GM18507 (cell line): ENCODE measurements around the gene HELLS.
"Not testable (repeated sequence)": the region's sequence is repeated elsewhere in the genome, so short reads cannot be mapped to it uniquely, and the experiment has no call there.

ENCODE experiments used
- DNase-seq: peaks from one replicate; pipeline ENCODE4 v3.0.0; 2011; ENCODE audit warnings: low read depth; ENCODE audit not compliant: insufficient read length; ENCODE audit errors: extremely low spot score
- FAIRE-seq: peaks from 2 replicates; lab custom pipeline; 2011; peaks lifted over from hg19 to GRCh38; lab: Jason Lieb, UNC

Gene HELLS

DNA sequence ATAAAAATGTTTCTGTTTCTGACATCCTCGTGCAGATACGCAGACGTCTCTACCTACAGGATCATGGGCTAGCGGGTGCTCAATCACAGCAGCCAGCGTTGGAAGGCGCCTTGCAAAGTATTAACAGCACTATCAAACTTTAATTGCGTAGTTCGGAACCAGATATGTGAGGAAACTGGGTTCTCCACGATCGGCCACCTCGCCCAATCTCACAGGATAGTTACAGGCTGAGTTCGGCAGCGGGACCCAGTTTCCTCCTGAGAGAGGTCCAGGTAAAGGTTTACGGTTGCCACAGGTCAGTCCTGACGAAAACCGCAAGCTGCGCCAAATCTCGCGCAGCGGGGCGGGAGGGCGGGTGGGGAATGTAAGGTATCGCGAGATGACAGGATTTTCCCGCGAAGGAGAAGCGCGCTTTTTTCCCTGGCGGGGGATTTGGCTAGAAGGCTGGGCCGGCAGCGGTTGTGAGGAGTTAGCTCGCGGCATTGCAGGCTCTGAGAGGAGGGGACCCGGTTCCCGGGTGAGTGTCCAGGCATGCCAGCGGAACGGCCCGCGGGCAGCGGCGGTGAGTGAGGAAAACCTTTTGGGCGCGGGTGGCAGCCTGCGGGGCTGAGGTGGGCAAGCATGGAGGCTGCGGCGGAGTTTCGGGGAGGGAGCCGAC, at the start of gene HELLS:
Gene HELLS, plus strand, starts transcription at position 398 of the 658 bp plus-strand sequence. Its CDS starts 134 bp downstream, at position 532.
- DNase-seq (peak; percentile 82), FAIRE-seq (peak; percentile 78)

DNA sequence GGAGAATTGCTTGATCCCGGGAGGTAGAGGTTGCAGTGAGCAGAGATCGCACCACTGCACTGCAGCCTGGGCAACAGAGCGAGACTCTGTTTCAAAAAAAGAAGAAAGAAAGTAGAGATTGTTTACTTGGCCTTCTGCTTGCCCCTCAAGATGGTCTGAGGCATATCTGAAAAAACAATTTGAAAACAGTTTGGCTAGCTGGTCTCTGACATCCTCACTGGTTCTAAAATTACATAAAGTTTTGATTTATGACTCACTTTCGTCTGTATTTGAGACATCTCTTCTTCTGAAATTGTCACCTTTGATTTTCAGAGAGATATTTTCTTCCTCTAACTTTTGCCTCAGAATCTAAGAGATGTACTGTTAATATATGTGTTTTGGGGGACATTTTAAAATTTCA, 49.6 kb upstream of the HELLS start:
- peak; percentile 70 for FAIRE-seq
- DNase-seq = no peak

GRCh38 chr10:94496646-94497045, 48.9 kb upstream of the HELLS start:
- FAIRE-seq (no peak), DNase-seq (no peak)

- DNase-seq (no peak), FAIRE-seq (no peak)
These were observed 45.5 kb upstream of the HELLS start for GRCh38 chr10:94500063-94500462.

DNA sequence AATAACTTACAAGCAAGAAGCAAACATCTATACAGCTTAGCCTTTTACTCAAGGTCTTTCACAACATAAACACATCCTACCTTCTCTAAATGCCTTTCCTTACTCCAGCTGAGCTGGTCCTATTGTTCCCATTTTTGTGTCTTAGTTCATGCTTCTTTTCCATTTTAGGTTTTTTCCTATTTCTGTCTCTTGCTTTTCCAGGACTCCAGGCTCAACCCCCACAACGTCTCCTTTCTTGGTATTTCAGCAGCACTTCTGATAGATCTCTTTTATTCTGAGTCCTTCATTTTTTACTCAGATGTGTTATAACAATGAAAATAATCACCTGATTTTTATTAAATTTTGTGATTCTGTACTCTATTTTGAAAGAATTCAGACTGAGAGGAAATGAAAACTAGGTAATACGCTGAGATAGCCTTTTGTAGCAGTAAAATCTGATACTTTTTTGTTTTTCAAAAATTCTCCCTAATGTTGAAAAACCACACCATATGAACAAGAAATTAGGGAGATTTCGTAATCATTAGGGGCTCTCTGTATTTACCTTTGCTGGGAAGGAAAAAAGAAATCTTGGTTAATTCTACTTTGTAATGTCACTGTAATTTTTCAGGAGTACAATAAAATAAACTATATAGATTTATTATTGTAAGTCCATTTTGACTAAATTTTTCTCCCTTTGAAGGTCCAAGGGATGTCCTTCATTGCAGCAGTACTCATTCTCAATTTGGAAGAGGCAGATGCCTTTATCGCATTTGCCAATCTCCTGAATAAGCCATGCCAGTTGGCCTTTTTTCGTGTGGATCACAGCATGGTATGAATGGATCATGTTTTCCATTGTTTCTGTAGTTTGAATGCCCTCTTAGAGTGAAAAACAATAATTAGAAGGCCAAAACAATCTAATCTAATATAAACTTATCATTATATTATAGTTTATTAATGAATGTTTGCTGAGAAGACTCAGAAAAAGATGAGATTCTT, 24.0 kb upstream of the HELLS start:
- no peak for FAIRE-seq
- no peak for DNase-seq

GRCh38 chr10:94524146-94524545, 21.4 kb upstream of the HELLS start:
- DNase-seq (no peak), FAIRE-seq (no peak)

DNA sequence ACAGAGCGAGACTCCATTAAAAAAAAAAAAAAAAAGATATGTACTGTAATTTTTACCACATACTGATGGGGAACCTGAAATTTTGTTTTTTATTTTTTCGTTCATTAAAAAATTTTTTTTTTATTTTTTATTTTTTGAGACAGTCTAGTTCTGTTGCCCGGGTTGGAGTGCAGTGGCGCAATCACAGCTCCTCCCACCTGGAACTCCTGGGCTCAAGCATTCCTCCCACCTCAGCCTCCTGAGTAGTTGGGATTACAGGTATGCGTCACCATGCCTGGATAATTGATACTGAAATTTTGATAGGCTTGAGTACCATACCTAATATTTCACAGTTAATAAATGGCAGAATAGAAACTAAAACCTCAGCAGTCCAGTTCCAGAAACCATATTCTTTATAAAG, 20.9 kb upstream of the HELLS start:
- no peak for FAIRE-seq
- DNase-seq = no peak

- DNase-seq, FAIRE-seq: not testable (repeated sequence)
These were observed 14.0 kb upstream of the HELLS start for GRCh38 chr10:94531550-94531949.

- DNase-seq (no peak), FAIRE-seq (no peak)
These were observed 12.6 kb upstream of the HELLS start for GRCh38 chr10:94533027-94533426.

- not testable (repeated sequence) for DNase-seq, FAIRE-seq
These were observed 3.3 kb upstream of the HELLS start for GRCh38 chr10:94542282-94542681.

DNA sequence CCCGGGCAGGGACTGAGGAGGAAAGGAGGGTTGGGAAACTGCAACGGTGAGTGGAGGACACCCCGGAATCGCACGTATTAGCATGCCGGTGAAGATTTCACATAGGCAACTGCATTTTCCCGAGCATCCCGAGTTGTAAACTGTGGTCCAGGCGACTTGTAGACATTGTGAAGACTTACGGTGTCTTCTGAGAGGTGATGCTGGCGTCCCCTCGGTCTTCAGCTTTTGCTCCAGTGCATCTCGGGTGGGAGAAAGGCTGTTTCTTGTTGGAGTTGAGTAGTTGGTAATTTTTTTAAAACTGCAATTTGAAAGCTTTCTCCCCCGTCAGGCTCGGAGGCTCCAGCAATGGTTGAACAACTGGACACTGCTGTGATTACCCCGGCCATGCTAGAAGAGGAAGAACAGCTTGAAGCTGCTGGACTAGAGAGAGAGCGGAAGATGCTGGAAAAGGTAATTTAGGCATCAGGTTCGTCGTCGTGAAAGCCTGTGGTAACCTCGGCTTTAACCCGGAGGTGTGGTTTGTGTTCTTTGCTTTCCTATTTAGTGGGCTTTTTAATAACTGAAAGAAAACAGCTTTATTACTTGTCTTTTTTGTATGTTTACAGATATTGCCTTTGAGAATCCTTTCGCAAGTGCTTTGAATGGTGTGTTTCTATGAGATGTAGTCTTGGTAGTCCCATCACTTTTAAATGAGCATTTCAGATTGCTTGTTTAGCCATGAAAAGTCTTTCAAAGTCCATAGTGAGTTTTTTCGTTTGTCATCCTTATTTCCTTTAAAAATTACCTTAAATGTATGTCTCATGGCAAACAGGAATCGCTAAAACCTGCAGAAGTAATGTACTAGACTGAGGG, 687 bp downstream of the HELLS start:
- no peak for DNase-seq

DNA sequence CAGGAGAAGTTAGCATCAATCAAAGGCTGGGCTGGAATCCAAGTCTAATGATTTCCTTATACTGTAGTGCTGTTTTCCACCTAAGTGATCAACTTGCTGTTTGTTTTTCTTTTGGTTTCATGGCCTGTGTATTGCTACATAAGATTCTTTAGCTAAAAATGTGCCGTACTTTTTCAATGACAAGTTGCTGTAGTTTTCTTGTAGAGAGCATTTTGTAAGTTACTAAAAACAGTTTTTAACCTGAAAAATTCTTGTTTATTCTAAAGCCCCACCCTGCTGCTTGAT, 1.3 kb downstream of the HELLS start:
- FAIRE-seq (no peak), DNase-seq (no peak)

More for the DNA sequence above, 687 bp downstream of the HELLS start:
- peak; percentile 63 for FAIRE-seq

DNA sequence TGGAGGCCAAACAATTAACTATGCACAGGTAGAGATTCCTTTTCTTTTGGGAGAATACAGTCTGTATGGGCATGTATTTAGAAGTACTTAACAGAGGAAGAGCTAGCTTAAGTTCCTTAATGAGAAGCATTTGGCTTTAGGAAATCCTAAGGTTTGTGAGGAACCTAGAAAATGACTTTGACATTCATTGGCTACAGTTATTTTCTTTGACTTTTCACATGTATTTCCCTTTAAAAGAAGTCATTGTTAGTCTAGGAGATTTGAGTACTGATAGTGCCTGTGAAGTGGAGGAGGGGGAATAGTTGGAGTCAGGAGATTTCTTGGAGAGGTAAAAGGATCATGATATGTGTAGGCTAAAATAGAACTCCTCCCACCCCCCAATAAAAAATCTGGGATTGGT, 3.6 kb downstream of the HELLS start:
- FAIRE-seq (no peak), DNase-seq (no peak)

- FAIRE-seq, DNase-seq: not testable (repeated sequence)
These were observed 22.2 kb downstream of the HELLS start for GRCh38 chr10:94567714-94568307.

- no peak for FAIRE-seq
These were observed 25.5 kb downstream of the HELLS start for GRCh38 chr10:94571081-94571480.

GRCh38 chr10:94571528-94571927, 25.9 kb downstream of the HELLS start:
- FAIRE-seq (no peak), DNase-seq (no peak)

More at GRCh38 chr10:94571081-94571480, 25.5 kb downstream of the HELLS start:
- no peak for DNase-seq

DNA sequence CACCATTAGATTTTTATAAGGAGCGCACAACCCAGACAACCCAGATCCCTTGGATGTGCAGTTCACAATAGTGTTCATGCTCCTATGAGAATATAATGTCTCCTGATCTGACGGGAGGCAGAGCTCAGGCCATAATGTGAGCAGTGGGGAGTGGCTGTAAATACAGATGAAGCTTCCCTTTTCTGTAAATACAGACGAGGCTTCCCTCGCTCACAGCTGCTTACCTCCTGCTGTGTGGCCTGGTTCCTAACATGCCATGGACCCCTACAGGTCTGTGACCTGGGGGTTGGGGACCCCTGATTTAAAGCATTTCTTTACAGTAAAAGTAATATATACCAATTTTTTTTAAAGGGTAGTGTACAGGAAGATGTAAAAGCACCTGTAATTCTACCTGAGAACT, 33.2 kb downstream of the HELLS start:
- no peak for DNase-seq
- FAIRE-seq = no peak

GRCh38 chr10:94583124-94583523, 37.5 kb downstream of the HELLS start:
- FAIRE-seq = peak; percentile 5
- DNase-seq = no peak

DNA sequence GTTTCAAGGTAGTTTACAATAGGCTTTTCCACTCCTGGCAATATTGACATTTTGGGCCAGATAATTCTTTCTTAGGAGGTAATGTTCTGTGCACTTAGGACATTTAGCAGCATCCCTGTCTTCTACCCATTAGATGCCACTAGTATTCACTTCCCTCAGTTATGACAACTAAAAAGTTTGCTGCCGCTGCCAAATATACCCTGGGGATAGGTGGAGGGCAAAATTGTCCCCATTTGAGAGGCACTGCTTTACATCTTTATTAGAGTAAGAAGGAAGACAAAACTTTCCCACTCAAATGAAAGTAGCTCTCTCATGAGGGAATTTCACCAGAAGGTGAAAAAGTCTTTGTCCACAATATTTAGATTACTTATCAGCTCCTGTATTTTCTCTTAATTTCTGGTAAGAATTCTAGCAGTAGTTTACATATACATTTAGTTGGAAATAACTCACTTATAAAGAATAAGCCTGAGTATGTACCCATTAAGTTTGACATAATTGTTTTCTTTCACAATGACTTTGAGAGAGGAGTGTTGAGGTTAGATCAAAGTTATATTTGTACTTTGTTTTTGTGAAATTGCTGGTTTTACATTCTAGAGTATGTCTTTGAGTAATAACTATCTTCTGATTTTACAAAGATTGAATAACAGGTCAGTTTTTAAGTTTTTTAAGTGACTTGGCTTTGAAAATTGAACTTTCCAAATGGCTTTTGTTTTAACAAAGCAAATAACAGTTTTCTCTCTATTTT, 46.0 kb downstream of the HELLS start:
- DNase-seq (no peak), FAIRE-seq (no peak)
